Activated naive CD4-positive, alpha-beta T cell treated with anti-CD3 and anti-CD28 coated beads, Interleukin-2, amount 50 U/mL, for 24 hours (primary cell): ENCODE data around the gene CASD1.

Experiments used
- H3K27ac Mint-ChIP-seq: one replicate; pipeline ENCODE4 v1.8.0; 2021; ENCODE audit warnings: mild to moderate bottlenecking, mixed read lengths
- H3K27me3 Mint-ChIP-seq: one replicate; pipeline ENCODE4 v1.8.0; 2021; ENCODE audit warnings: mixed read lengths
- H3K36me3 Mint-ChIP-seq: one replicate; pipeline ENCODE4 v1.8.0; 2021; ENCODE audit warnings: mixed read lengths
- H3K4me1 Mint-ChIP-seq: one replicate; pipeline ENCODE4 v1.8.0; 2021; ENCODE audit warnings: mixed read lengths
- H3K4me3 Mint-ChIP-seq: one replicate; pipeline ENCODE4 v1.8.0; 2021; ENCODE audit warnings: mild to moderate bottlenecking, mixed read lengths
- H3K9me3 Mint-ChIP-seq: one replicate; pipeline ENCODE4 v1.8.0; 2021; ENCODE audit warnings: mixed read lengths

The CASD1 gene

DNA sequence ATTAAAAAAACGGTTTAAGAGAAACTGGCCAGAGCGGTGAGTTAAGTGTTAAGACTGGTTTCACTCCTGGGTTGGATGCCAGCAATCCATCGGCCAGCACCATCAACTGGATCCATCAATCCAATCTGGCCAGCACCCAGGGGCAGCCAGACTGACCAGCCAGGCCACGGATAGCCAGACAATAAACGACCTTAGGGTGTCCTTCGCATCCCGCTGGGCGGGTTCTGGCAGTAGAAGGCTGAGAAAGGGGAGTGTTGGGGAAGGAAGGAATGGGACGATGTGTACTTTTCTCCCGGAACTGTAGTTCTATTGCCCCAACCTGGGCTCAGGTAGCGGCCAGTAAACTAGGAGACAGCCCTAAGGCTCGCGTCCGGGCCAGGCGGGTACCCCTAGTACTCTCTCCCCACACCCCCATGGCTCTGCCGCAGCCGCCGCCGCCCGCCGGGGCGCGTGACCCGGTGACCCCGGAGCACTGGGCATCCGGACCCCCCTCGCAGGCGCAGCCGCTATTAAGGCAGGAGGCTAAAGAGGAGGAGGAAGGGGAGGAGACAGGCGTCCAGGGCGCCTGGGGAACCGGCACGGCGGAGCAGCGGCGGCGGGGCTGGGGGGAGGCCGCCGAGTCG is at the start of gene CASD1:
Gene CASD1, plus strand, starts transcription at position 546 of the 623 bp plus-strand sequence. CDS start 276 bp downstream, outside the sequence.
- peak within 1 kb of the TSS; percentile 87 for H3K4me3 Mint-ChIP-seq
- H3K9me3 Mint-ChIP-seq = no peaks in the 10 kb centered on the region
- H3K4me1 Mint-ChIP-seq = peaks cover 44% of the 10 kb centered on the region
- H3K27ac Mint-ChIP-seq = peak within 1 kb of the TSS; percentile 96
- peaks cover 1% of the 10 kb centered on the region for H3K36me3 Mint-ChIP-seq
- H3K27me3 Mint-ChIP-seq = no peaks in the 10 kb centered on the region

DNA sequence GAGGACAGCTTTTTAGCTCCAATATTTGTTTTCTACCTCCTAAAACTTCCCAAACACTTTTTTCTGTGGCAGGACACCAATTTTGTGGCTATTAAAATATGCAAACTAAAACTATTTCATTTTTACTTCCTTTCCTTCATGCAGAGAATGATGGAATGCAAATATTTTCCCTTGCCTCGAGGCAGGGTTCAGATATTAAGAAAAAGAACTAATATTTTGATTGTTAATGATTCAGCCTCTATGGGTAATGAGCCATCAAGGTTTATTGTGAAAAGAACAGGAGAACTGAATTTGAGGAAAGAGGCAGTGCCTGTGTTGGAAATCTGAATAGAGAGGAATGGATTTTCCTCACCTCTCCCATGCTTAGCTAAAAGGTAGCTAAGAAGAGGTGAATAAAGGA is 43.1 kb upstream of the CASD1 start:
- Mint-ChIP-seq H3K36me3 (peaks cover 2% of the 10 kb centered on the region), H3K27me3 (peaks cover 6% of the 10 kb centered on the region), H3K9me3 (no peaks in the 10 kb centered on the region), H3K4me3 (no peak overlapping the region), H3K4me1 (no peaks in the 10 kb centered on the region), H3K27ac (no peak overlapping the region)

DNA sequence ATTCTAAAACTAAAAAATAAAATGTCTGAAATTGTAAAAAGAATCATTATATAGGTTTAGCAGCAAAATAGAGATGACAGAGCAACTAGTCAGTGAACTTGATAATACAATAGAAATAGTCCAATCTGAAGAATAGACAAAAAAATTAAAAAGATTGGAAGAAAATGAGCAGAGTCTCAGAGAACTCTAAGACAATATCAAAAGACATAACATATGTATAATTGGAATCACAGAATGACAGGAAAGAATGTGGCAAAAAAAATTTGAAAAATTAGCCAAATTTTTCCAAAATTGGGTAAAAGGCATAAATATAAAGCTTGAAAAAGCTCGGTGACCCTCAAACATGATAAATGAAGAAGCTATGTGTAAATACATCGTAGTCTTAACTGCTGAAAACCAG is 38.0 kb upstream of the CASD1 start:
- Mint-ChIP-seq H3K4me1 (no peaks in the 10 kb centered on the region), H3K9me3 (no peaks in the 10 kb centered on the region), H3K36me3 (peaks cover 2% of the 10 kb centered on the region), H3K4me3 (no peak overlapping the region), H3K27ac (no peak overlapping the region), H3K27me3 (peaks cover 2% of the 10 kb centered on the region)

DNA sequence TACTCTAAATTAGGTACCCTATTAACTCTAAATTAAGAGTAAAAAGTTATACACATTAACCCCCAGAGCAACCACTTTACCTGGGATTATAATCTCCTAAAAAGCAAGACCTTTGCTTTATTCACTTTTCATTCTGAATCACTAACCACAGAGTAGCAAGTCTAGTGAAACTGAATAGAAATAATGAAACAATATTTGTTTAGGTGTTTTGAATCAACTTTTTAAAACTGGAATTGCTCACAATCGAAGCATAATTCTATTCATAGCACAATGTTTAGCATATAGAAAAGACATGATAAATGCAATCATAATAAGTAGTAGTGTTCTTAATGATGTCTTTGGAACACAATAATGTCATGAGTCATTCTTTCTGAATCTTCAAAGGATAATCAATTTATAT is 37.0 kb upstream of the CASD1 start:
- Mint-ChIP-seq H3K4me1 (no peaks in the 10 kb centered on the region), H3K4me3 (no peak overlapping the region), H3K36me3 (peaks cover 2% of the 10 kb centered on the region), H3K9me3 (no peaks in the 10 kb centered on the region), H3K27me3 (peaks cover 2% of the 10 kb centered on the region), H3K27ac (no peak overlapping the region)

DNA sequence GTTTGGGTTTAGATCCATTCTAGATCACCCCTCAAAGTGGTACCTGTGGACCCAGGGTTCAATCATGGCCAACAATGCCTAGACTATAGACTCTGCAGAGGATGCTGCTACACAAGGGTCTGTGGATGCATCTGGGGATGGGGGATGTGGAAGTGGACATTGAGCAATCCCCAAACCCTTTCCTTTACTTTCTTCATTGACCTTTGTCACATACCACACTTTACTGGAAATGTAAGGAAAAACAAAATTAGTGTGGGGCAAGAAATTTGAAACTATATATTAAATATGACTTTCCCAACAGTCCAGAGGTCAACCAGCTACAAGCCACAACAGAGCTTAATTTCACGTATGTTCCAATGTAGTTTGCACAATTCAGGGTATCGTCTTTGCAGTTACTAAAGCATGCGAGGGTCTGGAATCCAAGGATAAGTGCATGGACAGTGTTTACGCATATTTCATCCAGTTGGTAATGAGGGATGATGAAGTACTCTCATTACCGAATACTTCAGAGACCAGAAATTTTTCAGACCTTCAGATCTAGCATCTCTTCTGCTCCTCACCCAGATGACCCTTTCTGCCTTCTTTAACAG is 33.3 kb upstream of the CASD1 start:
- Mint-ChIP-seq H3K27ac (no peak overlapping the region), H3K27me3 (peaks cover 5% of the 10 kb centered on the region), H3K9me3 (no peaks in the 10 kb centered on the region), H3K4me3 (no peak overlapping the region), H3K36me3 (no peaks in the 10 kb centered on the region), H3K4me1 (no peaks in the 10 kb centered on the region)

DNA sequence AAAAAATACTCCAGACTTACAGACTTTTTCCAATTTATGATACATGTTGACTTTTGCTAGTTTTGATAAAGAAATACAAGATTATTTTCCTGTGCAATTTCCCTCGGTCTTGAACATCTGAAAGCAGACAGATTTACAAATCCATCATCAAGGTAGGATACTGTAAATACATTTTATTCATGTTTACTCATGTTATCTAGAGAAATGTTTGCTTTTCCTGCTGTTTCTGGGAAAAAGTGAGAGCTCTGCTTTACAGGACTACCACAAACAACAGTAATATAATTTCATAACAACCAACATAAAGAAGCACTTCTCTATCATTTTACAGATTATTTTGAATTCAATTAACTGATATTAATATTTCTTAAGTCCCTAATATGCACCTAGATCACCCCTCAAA is 31.7 kb upstream of the CASD1 start:
- H3K27ac Mint-ChIP-seq = no peak overlapping the region
- no peaks in the 10 kb centered on the region for H3K36me3 Mint-ChIP-seq
- no peaks in the 10 kb centered on the region for H3K4me1 Mint-ChIP-seq
- no peak overlapping the region for H3K4me3 Mint-ChIP-seq
- peaks cover 3% of the 10 kb centered on the region for H3K27me3 Mint-ChIP-seq
- no peaks in the 10 kb centered on the region for H3K9me3 Mint-ChIP-seq

DNA sequence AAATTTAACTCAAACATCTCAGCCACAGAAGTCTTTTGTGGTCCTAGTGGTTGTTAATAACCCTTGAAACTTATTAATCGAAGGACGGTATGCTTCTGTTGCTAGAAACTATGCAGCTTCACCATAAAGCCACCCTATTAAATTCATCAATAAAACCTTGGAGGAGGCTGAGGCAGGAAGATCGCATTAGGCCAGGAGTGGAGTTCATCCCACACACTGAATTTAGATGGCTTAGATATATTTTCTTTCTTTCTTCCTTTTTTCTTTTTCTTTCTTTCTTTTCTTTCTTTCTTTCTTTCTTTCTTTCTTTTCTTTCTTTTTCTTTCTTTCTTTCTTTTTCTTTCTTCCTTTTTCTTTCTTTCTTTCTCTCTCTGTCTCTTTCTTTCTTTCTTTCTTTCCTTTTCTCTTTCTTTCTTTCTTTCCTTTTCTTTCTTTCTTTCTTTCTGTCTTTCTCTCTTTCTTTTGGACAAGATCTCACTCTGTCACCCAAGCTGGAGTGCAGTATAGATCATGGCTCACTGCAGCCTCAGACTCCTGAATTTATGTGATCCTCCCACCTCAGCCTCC is 30.9 kb upstream of the CASD1 start:
- H3K36me3 Mint-ChIP-seq = no peaks in the 10 kb centered on the region

DNA sequence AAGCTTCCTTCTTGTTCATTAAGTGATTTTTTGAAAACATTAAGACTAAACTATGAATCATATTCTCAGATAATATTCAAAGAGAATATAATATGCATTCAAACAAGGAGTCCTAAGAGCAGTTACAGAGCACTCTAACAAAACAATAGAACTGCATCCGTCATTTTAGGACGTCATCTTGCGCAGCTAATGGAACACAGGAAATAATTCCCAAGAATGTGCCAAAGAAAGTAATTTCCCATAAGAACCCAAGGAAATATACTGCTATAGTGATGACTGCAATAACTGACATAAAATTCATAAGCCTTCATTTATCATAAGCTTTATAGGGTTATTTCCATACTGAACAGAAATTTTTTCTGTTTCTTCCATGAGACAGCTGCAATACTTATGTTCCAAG is 28.3 kb upstream of the CASD1 start:
- H3K4me3 Mint-ChIP-seq = no peak overlapping the region
- H3K9me3 Mint-ChIP-seq = no peaks in the 10 kb centered on the region
- no peaks in the 10 kb centered on the region for H3K4me1 Mint-ChIP-seq
- no peak overlapping the region for H3K27ac Mint-ChIP-seq
- peaks cover 16% of the 10 kb centered on the region for H3K27me3 Mint-ChIP-seq
- no peaks in the 10 kb centered on the region for H3K36me3 Mint-ChIP-seq

More for the DNA sequence above, 30.9 kb upstream of the CASD1 start:
- no peak overlapping the region for H3K4me3 Mint-ChIP-seq
- no peaks in the 10 kb centered on the region for H3K4me1 Mint-ChIP-seq
- peaks cover 8% of the 10 kb centered on the region for H3K27me3 Mint-ChIP-seq
- peak overlapping the region; percentile 43 for H3K27ac Mint-ChIP-seq
- H3K9me3 Mint-ChIP-seq = no peaks in the 10 kb centered on the region

DNA sequence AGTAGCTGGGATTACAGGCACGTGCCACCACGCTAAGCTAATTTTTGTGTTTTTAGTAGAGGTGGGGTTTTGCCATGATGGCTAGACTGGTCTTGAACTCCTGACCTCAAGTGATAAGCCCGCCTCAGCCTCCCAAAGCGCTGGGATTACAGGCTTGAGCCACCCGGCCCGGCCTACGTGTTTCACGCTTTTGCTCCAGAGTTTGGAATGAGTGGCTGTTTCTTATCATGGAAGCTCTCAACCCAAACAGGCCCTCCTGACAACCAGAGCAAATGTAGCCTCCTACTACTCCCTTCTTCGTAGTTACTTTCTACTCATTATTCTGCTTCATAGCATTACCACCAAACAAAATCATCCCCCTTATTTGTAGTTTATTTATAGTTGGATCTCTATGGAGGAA is 26.8 kb upstream of the CASD1 start:
- H3K27me3 Mint-ChIP-seq = peaks cover 21% of the 10 kb centered on the region
- H3K4me1 Mint-ChIP-seq = no peaks in the 10 kb centered on the region
- H3K4me3 Mint-ChIP-seq = no peak overlapping the region
- no peaks in the 10 kb centered on the region for H3K36me3 Mint-ChIP-seq
- no peaks in the 10 kb centered on the region for H3K9me3 Mint-ChIP-seq
- no peak overlapping the region for H3K27ac Mint-ChIP-seq

DNA sequence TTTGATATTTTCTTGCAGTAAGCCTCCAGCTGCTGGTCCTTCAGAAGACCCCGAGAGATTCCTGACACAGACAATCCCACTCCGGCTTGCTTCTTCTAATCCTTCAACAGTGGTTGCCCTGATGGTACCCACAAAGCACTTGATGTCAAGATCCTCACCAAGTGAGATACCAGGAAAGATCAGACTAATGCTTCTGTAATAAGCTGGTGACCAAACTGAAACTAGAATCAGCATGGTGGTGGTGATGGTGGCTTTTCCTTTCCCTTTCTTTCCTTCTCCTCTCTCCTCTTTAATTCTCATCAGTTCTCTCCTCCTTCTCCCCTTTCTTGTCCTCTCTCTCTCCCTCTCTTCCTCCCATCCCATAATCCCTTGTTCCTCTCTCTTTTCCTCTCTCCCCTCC is 25.8 kb upstream of the CASD1 start:
- Mint-ChIP-seq H3K4me3 (no peak overlapping the region), H3K9me3 (no peaks in the 10 kb centered on the region), H3K27me3 (peaks cover 26% of the 10 kb centered on the region), H3K36me3 (peaks cover 2% of the 10 kb centered on the region), H3K4me1 (no peaks in the 10 kb centered on the region), H3K27ac (no peak overlapping the region)

DNA sequence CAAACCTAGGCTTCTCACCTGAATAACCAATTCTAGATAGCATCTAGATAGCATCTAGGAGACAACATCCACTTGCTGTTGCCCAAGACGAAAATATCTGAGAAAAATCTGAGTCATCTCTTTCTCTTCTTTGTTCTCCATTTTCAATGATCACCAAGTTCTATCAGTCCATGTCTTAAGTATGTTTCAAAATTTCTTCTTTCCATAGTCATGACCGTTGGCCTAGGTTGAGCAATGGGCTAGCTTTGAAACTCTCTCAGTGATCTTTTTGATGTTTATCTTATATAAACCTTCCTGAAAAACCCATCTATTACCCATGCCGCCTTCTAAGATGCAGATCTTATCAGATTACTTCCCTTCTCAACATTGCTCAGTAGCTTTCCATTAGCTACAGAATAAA is 23.4 kb upstream of the CASD1 start:
- Mint-ChIP-seq H3K27ac (no peak overlapping the region), H3K4me1 (no peaks in the 10 kb centered on the region), H3K9me3 (no peaks in the 10 kb centered on the region), H3K4me3 (no peak overlapping the region), H3K36me3 (peaks cover 2% of the 10 kb centered on the region), H3K27me3 (peaks cover 31% of the 10 kb centered on the region)

DNA sequence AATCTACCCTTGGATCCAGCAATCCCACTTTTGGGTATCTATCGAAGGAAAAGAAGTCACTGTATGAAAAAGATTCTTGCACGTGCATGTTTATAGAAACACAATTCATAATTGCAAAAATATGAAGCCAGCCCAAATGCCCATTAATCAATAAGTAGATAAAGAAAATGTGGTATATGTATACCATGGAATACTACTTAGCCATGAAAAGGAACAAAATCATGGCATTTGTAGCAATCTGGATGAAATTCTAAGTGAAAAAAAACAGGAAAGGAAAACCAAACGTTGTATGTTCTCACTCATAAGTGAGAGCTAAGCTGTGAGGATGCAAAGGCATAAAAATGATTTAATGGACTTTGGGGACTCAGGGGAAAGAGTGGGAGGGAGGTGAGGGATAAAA is 18.2 kb upstream of the CASD1 start:
- H3K27me3 Mint-ChIP-seq = peaks cover 26% of the 10 kb centered on the region
- H3K36me3 Mint-ChIP-seq = peaks cover 2% of the 10 kb centered on the region
- H3K4me3 Mint-ChIP-seq = no peak overlapping the region
- H3K4me1 Mint-ChIP-seq = no peaks in the 10 kb centered on the region
- H3K9me3 Mint-ChIP-seq = no peaks in the 10 kb centered on the region
- no peak overlapping the region for H3K27ac Mint-ChIP-seq

DNA sequence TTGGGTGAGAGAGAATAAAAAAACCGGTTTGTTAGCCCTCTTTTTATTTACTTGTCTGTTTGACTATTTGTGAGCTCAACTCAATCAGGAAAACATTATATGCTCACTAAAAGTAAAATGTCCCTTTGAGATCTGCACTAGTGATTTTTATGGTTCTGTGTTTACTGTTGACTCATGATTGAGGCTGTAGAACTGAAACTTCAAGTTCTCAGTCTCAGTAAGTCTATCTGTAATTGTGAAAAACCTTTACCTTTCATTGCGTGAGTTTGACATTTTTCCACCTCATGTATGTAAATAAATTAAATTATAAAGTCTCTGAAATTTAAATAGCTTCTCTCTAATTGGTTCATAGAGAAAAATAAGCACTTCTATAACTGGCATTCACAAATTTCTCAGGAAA is 17.0 kb upstream of the CASD1 start:
- no peaks in the 10 kb centered on the region for H3K4me1 Mint-ChIP-seq
- no peaks in the 10 kb centered on the region for H3K9me3 Mint-ChIP-seq
- H3K27ac Mint-ChIP-seq = no peak overlapping the region
- no peak overlapping the region for H3K4me3 Mint-ChIP-seq
- H3K36me3 Mint-ChIP-seq = peaks cover 2% of the 10 kb centered on the region
- H3K27me3 Mint-ChIP-seq = peaks cover 24% of the 10 kb centered on the region

DNA sequence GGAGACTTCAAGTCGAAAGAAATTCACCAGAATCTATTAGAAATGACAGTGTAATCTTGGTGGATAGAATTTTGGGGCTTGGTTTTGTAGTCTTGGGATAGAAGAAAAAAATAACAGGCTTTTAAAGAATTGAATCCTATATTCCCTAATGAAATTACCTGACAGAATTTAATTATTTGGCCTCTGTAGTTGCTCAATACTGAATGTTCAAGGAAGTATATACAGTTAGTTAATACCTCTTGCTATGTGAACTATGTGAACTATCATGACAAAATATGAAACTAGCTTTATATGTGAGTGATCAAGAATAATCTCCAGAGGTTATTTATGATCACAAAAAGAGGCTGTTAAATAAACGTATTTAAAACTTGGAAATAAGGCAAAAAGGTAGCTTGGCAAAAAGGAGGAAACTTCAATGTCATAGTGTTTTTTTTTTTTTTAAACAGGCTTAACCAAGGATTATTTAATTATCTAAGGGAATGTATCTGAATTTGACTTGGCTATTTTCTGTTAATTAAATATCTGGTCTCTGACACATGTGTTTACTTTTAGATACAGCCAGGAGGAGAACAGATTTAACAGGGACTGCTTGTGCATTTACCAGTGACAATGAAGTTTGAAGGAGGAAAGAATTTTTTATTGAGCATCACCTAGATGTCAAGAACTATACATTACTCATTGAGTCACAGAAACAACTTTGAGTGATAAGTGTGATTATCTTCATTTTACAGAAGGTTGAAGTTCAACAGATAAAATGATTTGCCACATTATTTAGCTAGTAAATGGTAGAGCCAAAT is 11.5 kb upstream of the CASD1 start:
- Mint-ChIP-seq H3K27me3 (peaks cover 13% of the 10 kb centered on the region), H3K27ac (no peak overlapping the region), H3K9me3 (no peaks in the 10 kb centered on the region), H3K4me1 (no peaks in the 10 kb centered on the region), H3K36me3 (no peaks in the 10 kb centered on the region), H3K4me3 (no peak overlapping the region)

DNA sequence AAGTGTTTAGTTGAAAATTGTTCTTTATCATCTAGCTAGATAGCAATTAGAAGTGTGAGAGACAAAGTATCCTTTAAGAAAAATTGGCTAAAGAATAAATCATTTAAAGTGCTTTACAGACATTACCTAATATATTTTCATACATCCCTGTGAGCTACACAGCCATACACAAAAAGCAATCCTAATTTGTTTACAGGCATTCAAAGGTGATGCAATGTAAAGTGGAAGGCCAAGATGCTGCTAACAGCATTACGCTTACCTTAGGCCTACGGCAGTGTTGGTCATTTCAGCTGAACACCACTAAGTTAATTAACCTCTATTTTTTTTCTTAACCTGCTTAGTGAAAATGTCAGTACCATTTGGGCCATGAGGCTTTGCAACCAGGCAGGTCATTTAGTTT is 10.7 kb upstream of the CASD1 start:
- H3K4me1 Mint-ChIP-seq = no peaks in the 10 kb centered on the region
- H3K27me3 Mint-ChIP-seq = peaks cover 11% of the 10 kb centered on the region
- no peak overlapping the region for H3K4me3 Mint-ChIP-seq
- H3K36me3 Mint-ChIP-seq = no peaks in the 10 kb centered on the region
- no peak overlapping the region for H3K27ac Mint-ChIP-seq
- no peaks in the 10 kb centered on the region for H3K9me3 Mint-ChIP-seq

DNA sequence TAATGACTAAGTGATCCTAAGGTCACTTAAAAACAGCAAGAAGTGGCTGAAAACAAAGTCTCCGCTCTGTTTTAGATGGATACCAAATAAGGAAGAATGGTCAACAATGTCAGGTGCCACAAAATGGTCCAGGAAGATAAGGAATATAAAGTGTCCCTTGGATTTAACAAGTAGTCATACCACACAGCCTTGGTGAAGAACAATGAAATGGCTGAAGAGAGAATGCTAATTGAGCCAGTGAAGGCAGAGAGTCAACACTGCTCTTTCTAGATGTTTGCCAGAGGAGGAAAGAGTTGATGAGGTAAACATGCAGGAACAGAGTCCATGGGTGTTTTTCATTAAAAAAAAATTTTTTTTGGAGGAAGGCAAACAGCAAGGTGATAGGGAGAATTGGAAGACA is 2.1 kb upstream of the CASD1 start:
- H3K36me3 Mint-ChIP-seq = peaks cover under 1% of the 10 kb centered on the region
- H3K4me1 Mint-ChIP-seq = peaks cover 28% of the 10 kb centered on the region
- no peak overlapping the region for H3K27ac Mint-ChIP-seq
- no peak overlapping the region for H3K4me3 Mint-ChIP-seq
- H3K9me3 Mint-ChIP-seq = no peaks in the 10 kb centered on the region
- H3K27me3 Mint-ChIP-seq = no peaks in the 10 kb centered on the region
